Osteoblast (primary cell): ENCODE measurements around the gene LPCAT1. TPM values are rescaled to one million over a fixed set of nuclear protein-coding genes. Genes with fewer than 3 reads are reported as not detected.

Experiments
- DNase-seq: peaks from one replicate; pipeline ENCODE4 v3.0.0; 2011; ENCODE audit warnings: low spot score, mixed read lengths; ENCODE audit not compliant: insufficient read length; ENCODE audit errors: missing footprints
- H2AFZ ChIP-seq: 2 replicates; pipeline ENCODE4 v1.6.0; 2011; ENCODE audit warnings: mild to moderate bottlenecking, low read length
- H3K27ac ChIP-seq: 2 replicates; pipeline ENCODE4 v1.5.1; 2011; ENCODE audit warnings: mild to moderate bottlenecking, low read depth, low read length, moderate library complexity
- H3K27me3 ChIP-seq: 2 replicates; pipeline ENCODE4 v1.6.0; 2012; ENCODE audit warnings: mild to moderate bottlenecking, control low read depth, inconsistent platforms, low read length, moderate library complexity; ENCODE audit not compliant: insufficient read depth
- H3K36me3 ChIP-seq: 2 replicates; pipeline ENCODE4 v1.5.1; 2011; ENCODE audit warnings: mild to moderate bottlenecking, low read length, control low read depth, moderate library complexity; ENCODE audit not compliant: insufficient read depth
- H3K4me1 ChIP-seq: 2 replicates; pipeline ENCODE4 v1.5.1; 2011; ENCODE audit warnings: mild to moderate bottlenecking, low read length, control low read depth, moderate library complexity; ENCODE audit not compliant: insufficient read depth
- H3K4me2 ChIP-seq: 2 replicates; pipeline ENCODE4 v1.6.0; 2011; ENCODE audit warnings: mild to moderate bottlenecking, low read length; ENCODE audit not compliant: insufficient read depth
- H3K4me3 ChIP-seq: fragments of 200-600 bp; sonication (generic); 3 replicates; pipeline ENCODE4 v1.5.1; 2012; ENCODE audit warnings: mild to moderate bottlenecking, low read length, inconsistent platforms; ENCODE audit not compliant: insufficient read depth
- H3K79me2 ChIP-seq: 2 replicates; pipeline ENCODE4 v1.6.0; 2012; ENCODE audit warnings: mild to moderate bottlenecking, low read length, control low read depth, inconsistent platforms; ENCODE audit not compliant: insufficient read depth
- H3K9me3 ChIP-seq: 2 replicates; pipeline ENCODE4 v1.5.1; 2011; ENCODE audit warnings: low read depth, low read length, control low read depth
- H4K20me1 ChIP-seq: 2 replicates; pipeline ENCODE4 v1.6.0; 2012; ENCODE audit warnings: mild to moderate bottlenecking, low read length, control low read depth; ENCODE audit not compliant: insufficient read depth
- CTCF ChIP-seq: IDR thresholded peaks from 2 replicates; pipeline ENCODE4 v1.5.1; 2011; ENCODE audit warnings: mild to moderate bottlenecking, low read depth, low read length, moderate library complexity; ENCODE audit errors: extremely low read depth
- total RNA-seq: library from RNA; depleted of rRNA; stranded (reverse); fragments of >200 nt; gene quantifications from 2 replicates; pipeline ENCODE4 v1.2.3, GENCODE V29; 2012

The LPCAT1 gene
- total RNA-seq, 1 donor: 11.6 TPM

GRCh38 chr5:1565737-1566734, 42.3 kb upstream of the LPCAT1 start:
- H3K79me2 ChIP-seq: no peaks in the 10 kb centered on the region
- no peak overlapping the region for H3K27ac ChIP-seq
- no peak overlapping the region for H3K4me3 ChIP-seq
- peak; percentile 64 for DNase-seq
- H4K20me1 ChIP-seq: peaks cover 9% of the 10 kb centered on the region
- no peak overlapping the region for H3K4me2 ChIP-seq
- H3K9me3 ChIP-seq: no peaks in the 10 kb centered on the region
- no peak overlapping the region for H2AFZ ChIP-seq
- H3K36me3 ChIP-seq: no peaks in the 10 kb centered on the region
- H3K27me3 ChIP-seq: peaks cover 17% of the 10 kb centered on the region
- no peak for TF ChIP-seq CTCF
- peaks cover 22% of the 10 kb centered on the region for H3K4me1 ChIP-seq

GRCh38 chr5:1564824-1565736, 41.3 kb upstream of the LPCAT1 start:
- peak; percentile 61 for DNase-seq
- no peaks in the 10 kb centered on the region for H3K9me3 ChIP-seq

GRCh38 chr5:1564182-1564748, 40.5 kb upstream of the LPCAT1 start:
- Histone ChIP-seq H3K4me1 (peaks cover 22% of the 10 kb centered on the region), H3K27me3 (peaks cover 33% of the 10 kb centered on the region), H3K27ac (no peak overlapping the region), H3K9me3 (no peaks in the 10 kb centered on the region), H3K4me2 (no peak overlapping the region), H3K4me3 (no peak overlapping the region), H3K79me2 (no peaks in the 10 kb centered on the region), H4K20me1 (peaks cover 9% of the 10 kb centered on the region), H2AFZ (no peak overlapping the region), H3K36me3 (no peaks in the 10 kb centered on the region)
- peak; percentile 89 for DNase-seq
- TF ChIP-seq CTCF: no peak

More at GRCh38 chr5:1564824-1565736, 41.3 kb upstream of the LPCAT1 start:
- Histone ChIP-seq H3K36me3 (no peaks in the 10 kb centered on the region), H3K4me3 (no peak overlapping the region), H2AFZ (no peak overlapping the region), H3K4me1 (peaks cover 22% of the 10 kb centered on the region), H3K4me2 (no peak overlapping the region), H3K27ac (no peak overlapping the region), H4K20me1 (peaks cover 9% of the 10 kb centered on the region), H3K27me3 (peaks cover 25% of the 10 kb centered on the region), H3K79me2 (no peaks in the 10 kb centered on the region)
- no peak for TF ChIP-seq CTCF
